ENCODE results near the gene DPP10.

The DPP10 gene

GRCh38 chr2:115763601-115764000, 1321.2 kb downstream of the DPP10 start:
- no peaks in the 10 kb centered on the region for H3K27me3 ChIP-seq (ENCODE audit: insufficient read depth, low read length, poor library complexity, severe bottlenecking)
- no peaks in the 10 kb centered on the region for H3K36me3 ChIP-seq (ENCODE audit: insufficient read depth, low read length)
- no peaks in the 10 kb centered on the region for H3K4me1 ChIP-seq (ENCODE audit: insufficient read depth, low read length, poor library complexity, severe bottlenecking)
- H2AFZ ChIP-seq (ENCODE audit: low read length), result no peak overlapping the region
- no peaks in the 10 kb centered on the region for H4K20me1 ChIP-seq (ENCODE audit: insufficient read depth, low read length, poor library complexity, severe bottlenecking)
- no peaks in the 10 kb centered on the region for H3K9me3 ChIP-seq (ENCODE audit: insufficient read depth, low read depth, low read length)
- no peak overlapping the region for H3K4me3 ChIP-seq (ENCODE audit: low read length, poor library complexity, severe bottlenecking)
- no peaks in the 10 kb centered on the region for H3K79me2 ChIP-seq (ENCODE audit: insufficient read depth, low read length)
- no peak overlapping the region for H3K4me2 ChIP-seq (ENCODE audit: low read depth, low read length, poor library complexity, severe bottlenecking)
- H3K9me2 ChIP-seq (replicated peaks; ENCODE audit: low read depth, low read length), result no peaks in the 10 kb centered on the region
- H3F3A ChIP-seq (ENCODE audit: low read depth), result no peaks in the 10 kb centered on the region
- no peak overlapping the region for H3K9ac ChIP-seq (ENCODE audit: low read depth, low read length, poor library complexity, severe bottlenecking)
- TF ChIP-seq CTCF (conservative IDR thresholded peaks at IDR 0.05; ENCODE audit: low read length) (no peak), EZH2phosphoT487 (IDR thresholded peaks at IDR 0.05; ENCODE audit: borderline replicate concordance) (no peak)

- H3K9me3 ChIP-seq (ENCODE audit: insufficient read depth, low read depth, low read length), result 0 out of 2 replicates have a peak, but pooled peaks cover 2% of the 10 kb centered on the region
- H3K4me2 ChIP-seq (ENCODE audit: low read depth, low read length, poor library complexity, severe bottlenecking), result no peak overlapping the region
- no peaks in the 10 kb centered on the region for H3K27me3 ChIP-seq (ENCODE audit: insufficient read depth, low read length, poor library complexity, severe bottlenecking)
- H4K20me1 ChIP-seq (ENCODE audit: insufficient read depth, low read length, poor library complexity, severe bottlenecking), result no peaks in the 10 kb centered on the region
- H3K9me2 ChIP-seq (replicated peaks; ENCODE audit: low read depth, low read length), result no peaks in the 10 kb centered on the region
- H3K4me1 ChIP-seq (ENCODE audit: insufficient read depth, low read length, poor library complexity, severe bottlenecking), result no peaks in the 10 kb centered on the region
- H3K36me3 ChIP-seq (ENCODE audit: insufficient read depth, low read length), result no peaks in the 10 kb centered on the region
- TF ChIP-seq CTCF (conservative IDR thresholded peaks at IDR 0.05; ENCODE audit: low read length) (no peak), EZH2phosphoT487 (IDR thresholded peaks at IDR 0.05; ENCODE audit: borderline replicate concordance) (no peak)
- H3K9ac ChIP-seq (ENCODE audit: low read depth, low read length, poor library complexity, severe bottlenecking), result no peak overlapping the region
- H2AFZ ChIP-seq (ENCODE audit: low read length), result no peak overlapping the region
- H3F3A ChIP-seq (ENCODE audit: low read depth), result no peaks in the 10 kb centered on the region
- H3K4me3 ChIP-seq (ENCODE audit: low read length, poor library complexity, severe bottlenecking), result no peak overlapping the region
- no peaks in the 10 kb centered on the region for H3K79me2 ChIP-seq (ENCODE audit: insufficient read depth, low read length)
These were observed 1329.1 kb downstream of the DPP10 start for GRCh38 chr2:115771516-115771915.

GRCh38 chr2:115774361-115774760, 1331.9 kb downstream of the DPP10 start:
- TF ChIP-seq CTCF (conservative IDR thresholded peaks at IDR 0.05; ENCODE audit: low read length), result no peak
- no peak for TF ChIP-seq EZH2phosphoT487 (IDR thresholded peaks at IDR 0.05; ENCODE audit: borderline replicate concordance)
- H3F3A ChIP-seq (ENCODE audit: low read depth), result no peaks in the 10 kb centered on the region

More at GRCh38 chr2:115774361-115774760, 1331.9 kb downstream of the DPP10 start:
- H3K79me2 ChIP-seq (ENCODE audit: insufficient read depth, low read length), result no peaks in the 10 kb centered on the region
- H3K4me3 ChIP-seq (ENCODE audit: low read length, poor library complexity, severe bottlenecking), result no peak overlapping the region
- H3K4me2 ChIP-seq (ENCODE audit: low read depth, low read length, poor library complexity, severe bottlenecking), result no peak overlapping the region
- 0 out of 2 replicates have a peak, but pooled peaks cover 2% of the 10 kb centered on the region for H3K9me3 ChIP-seq (ENCODE audit: insufficient read depth, low read depth, low read length)
- no peaks in the 10 kb centered on the region for H3K9me2 ChIP-seq (replicated peaks; ENCODE audit: low read depth, low read length)
- no peaks in the 10 kb centered on the region for H4K20me1 ChIP-seq (ENCODE audit: insufficient read depth, low read length, poor library complexity, severe bottlenecking)
- no peaks in the 10 kb centered on the region for H3K36me3 ChIP-seq (ENCODE audit: insufficient read depth, low read length)
- no peaks in the 10 kb centered on the region for H3K27me3 ChIP-seq (ENCODE audit: insufficient read depth, low read length, poor library complexity, severe bottlenecking)
- no peak overlapping the region for H3K9ac ChIP-seq (ENCODE audit: low read depth, low read length, poor library complexity, severe bottlenecking)
- H3K4me1 ChIP-seq (ENCODE audit: insufficient read depth, low read length, poor library complexity, severe bottlenecking), result no peaks in the 10 kb centered on the region
- H2AFZ ChIP-seq (ENCODE audit: low read length), result no peak overlapping the region
